HG03025 (cell line): ENCODE data around the gene TTC9.

Experiments used
- ATAC-seq: cut with Tn5 transposase; IDR thresholded peaks from one replicate; pipeline ENCODE4 v1.9.1; 2021; ENCODE audit warnings: mild to moderate bottlenecking, moderate library complexity; ENCODE audit not compliant: unreplicated experiment, low FRiP score

Gene TTC9

DNA sequence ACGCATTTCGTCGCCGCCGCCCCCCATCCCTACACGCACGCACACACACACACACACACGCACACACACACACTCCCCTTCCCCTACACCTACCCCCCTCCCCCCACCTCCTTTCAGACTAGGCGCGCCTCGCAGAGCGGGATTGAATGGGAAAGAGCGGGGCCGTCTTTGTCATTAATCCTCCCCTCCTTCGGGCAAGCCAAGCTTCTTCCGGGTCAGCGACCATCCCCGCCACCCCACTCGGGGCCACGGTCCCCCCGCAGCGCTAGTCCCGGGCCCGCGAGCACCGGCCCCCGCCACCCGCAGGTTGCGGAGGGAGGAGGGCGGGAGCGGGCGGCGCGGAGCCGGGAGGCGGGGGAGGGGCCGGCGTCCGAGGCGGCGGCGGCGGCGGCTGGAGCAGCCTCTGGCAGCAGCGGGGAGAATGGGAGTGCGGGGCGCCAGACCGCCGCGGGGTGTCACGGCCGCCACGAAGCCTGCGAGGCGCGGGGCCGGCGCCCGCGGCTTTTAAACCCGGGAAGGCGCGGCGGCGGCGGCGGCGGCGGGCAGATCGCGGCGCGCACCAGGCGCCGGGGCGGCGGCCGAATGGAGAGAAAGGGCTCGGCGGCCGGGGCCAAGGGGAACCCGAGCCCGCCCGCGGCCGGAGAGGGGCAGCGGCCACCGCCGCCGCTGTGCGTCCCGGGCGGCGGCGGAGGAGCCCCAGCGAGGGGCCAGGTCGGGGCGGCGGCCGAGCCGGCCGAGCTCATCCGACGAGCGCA is at the start of gene TTC9:
Gene TTC9, plus strand, starts transcription at position 369 of the 755 bp plus-strand sequence. Its CDS starts 214 bp downstream, at position 583.
- no peak for ATAC-seq

DNA sequence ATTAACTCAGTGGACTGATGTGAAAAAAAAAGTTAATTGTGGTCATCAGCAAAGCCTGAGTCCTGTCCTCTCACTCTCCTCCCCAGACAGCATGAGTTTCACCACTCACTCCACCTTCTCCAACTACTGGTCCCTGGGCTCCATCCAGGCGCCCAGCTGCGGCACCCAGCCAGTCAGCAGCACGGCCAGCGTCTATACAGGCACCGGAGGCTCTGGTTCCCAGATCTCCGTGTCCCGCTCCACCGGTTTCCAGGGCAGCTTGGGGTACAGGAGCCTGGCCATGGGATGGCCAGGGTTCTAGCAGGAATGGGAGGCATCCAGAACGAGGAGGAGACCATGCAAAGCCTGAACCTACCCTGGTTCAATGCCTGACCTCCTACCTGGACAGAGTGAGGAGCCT is 47.3 kb upstream of the TTC9 start:
- no peak for ATAC-seq

DNA sequence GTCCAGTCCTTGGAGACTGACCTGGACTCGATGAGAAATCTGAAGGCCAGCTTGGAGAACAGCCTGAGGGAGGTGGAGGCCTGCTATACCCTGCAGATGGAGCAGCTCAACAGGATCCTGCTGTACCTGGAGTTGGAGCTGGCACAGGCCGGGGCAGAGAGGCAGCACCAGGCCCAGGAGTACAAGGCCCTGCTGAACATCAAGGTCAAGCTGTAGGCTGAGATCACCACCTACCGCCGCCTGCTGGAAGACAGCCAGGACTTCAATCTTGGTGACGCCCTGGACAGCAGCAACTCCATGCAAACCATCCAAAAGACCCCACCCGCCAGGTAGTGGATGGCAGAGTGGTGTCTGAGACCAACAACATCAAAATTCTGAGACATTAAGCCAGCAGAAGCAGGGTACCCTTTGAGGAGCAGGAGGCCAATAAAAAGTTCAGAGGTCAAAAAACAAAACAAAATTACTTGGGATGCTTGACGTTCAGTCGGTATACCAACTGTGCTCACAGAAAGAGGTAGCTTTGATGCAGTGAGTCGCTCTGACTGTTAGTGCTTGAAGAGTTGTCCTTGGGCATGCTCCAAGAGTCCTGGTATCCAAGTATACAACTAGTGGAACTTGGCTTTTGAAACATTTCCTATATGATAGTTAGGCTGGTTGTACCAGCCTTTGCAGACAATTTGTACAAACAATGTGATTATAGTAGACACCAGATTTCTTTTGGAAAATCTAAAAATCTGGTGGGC is 46.1 kb upstream of the TTC9 start:
- ATAC-seq: no peak

DNA sequence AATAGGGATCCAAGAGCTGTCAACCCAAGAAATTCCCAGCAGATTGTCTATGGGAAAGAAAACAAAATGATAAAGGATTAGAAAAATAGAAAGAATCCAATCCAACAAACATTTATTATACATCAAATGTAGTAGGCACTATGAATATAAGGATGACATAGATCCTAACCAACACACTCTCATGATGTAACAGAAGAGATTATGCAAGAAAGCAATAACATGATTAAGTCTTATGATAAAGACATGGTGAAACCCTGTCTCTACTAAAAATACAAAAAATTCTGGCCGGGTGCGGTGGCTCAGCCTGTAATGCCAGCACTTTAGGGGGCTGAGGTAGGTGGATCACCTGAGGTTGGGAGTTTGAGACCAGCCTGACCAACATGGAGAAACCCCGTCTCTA is 44.0 kb upstream of the TTC9 start:
- no peak for ATAC-seq

DNA sequence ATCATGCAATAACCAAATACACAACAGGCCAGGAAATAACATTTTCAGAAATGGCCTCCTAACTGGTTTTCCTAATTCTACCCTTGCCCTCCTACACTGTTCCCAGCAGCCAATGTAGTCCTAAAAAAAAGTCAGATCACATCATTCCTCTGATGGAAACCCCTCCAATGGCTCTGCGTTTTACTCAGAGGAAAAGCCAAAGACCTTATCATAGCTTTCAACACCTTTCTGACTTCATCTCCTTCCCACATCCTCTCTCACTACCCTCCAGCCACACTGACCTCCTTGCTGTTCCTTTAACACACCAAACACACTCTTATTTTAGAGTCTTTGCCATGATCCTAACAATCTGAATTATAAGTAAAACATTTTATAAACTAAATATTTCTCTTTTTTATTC is 42.4 kb upstream of the TTC9 start:
- no peak for ATAC-seq

DNA sequence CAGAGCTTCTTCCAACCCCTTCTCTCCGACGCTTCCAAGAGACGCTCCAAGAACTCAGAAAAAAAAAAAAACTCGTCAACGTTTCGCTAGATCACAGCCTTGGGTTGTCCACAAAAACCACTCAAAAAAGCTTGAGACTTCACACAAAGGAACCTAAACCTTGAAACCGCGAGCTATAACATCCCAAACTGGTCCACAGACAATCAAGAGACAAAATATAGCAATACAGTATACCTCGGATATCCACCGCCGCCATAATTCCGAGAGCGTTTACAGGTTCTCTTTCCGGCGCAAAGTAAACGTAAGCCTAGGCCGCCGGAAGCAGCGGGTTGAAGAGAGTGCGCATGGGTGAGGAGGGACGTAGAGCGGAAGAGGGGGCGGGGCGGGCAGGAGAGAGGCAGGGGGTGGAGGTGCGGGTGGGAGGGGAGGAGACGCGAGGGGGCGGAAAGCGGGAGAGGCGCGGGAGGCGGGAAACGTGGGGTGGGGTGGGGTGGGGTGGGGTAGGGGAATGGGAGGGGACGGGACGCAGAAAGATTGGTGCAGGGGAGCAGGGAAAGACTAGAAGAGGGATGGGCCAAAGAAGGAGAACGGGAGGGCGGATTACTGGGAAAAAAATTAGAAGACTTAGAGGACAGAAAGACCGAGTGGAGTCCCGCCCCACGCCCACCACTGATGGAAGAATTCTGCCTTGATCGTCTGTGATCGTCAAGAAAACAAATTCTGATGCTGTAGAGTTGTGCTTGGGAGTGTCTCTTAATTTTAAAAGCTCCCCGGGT is 41.1 kb upstream of the TTC9 start, which contains the start of gene MED6:
Gene MED6, minus strand, starts transcription at position 274 of the 776 bp plus-strand sequence. Its CDS starts 18 bp downstream, at position 256.
- ATAC-seq: peak; percentile 80

DNA sequence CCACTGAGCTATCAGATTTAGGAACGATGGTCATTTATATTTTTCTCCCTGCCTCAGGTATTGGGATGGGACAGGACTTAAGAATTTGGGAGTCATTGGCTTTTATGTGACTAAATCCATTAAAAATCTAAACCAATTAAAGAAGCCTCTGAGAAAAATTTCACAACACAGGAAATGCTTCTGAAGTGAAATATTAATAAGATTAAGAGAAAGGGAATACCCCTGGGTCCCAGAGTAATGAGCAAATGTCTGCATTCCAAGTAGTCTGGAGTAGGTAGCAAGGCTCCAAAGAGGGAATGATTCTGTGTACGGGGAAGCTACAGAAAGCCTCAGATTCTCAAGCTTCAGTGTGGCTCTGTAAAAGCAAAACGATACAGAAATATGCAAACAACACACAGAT is 40.6 kb upstream of the TTC9 start:
- no peak for ATAC-seq

DNA sequence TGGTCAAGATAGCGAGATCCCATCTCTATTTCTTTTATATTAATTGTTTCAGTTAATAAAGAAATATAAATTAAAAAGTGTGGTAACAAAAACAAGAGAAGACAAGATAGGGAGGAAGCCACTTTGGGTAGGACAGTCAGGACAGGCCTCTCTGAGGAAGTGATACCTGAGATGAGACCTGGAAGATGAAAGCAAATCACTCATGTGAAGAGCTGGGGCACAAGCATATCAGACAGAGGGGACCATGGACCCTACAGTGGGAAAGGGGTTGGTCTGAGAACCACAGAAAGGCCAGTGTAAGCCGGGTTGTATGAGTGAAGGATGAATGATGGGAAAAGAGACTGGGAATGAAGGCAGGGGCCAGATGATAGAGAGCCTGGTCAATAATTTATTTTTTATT is 39.5 kb upstream of the TTC9 start:
- ATAC-seq: no peak

DNA sequence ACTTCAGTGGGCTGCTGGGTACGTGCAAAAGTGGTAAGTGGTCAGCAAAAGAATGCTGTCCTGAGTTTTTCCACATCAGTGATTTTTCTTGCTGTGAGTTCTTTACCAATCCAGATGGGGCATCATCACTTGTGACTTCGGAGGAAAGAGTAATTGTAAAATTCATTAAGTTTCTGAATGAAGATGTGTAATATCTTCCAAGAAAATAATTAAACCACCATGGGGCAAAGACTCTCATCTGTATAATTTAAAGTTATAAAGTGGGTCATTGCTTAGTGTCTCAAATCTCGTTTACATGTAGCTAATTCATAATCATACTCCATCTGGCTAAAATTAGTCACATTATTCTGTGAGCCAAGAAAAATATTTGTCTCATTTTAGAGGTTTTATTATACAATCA is 30.5 kb upstream of the TTC9 start:
- no peak for ATAC-seq

DNA sequence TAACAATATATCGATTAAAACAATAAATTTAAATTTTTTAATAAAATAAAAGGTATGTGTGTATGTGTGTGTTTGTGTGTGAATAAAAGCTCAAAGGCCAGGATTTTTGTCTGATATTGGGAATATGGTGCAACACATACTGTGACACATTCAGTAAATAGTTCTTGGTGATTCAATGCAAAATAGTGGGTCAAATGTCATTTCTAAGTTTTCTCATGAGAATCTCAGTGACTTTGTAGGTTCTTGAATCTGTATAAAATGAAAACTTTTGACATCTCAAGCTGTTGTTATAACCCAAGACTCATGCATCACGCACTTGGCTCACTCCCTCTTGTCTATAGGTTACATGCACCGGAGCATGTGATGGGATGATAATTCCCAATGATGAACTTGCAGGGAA is 25.1 kb upstream of the TTC9 start:
- no peak for ATAC-seq

DNA sequence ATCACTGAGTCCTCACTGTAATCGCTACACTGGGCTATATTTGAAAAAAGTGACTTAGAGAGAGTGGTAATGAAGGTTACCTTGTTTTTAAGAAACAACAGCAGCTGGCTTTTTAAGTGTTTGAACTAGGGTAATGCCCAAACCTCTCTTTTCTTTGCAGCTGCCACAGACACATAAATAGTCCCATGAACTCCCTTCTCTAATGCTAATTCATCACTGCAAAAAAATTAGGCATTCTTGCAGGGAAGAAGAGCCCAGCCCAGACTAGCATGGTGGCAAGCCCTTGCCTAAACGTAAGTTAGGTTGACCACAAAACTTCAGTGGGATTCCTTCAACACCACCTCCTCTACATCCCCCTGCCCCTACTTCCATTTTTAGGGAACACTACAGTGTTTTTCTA is 23.4 kb upstream of the TTC9 start:
- no peak for ATAC-seq

DNA sequence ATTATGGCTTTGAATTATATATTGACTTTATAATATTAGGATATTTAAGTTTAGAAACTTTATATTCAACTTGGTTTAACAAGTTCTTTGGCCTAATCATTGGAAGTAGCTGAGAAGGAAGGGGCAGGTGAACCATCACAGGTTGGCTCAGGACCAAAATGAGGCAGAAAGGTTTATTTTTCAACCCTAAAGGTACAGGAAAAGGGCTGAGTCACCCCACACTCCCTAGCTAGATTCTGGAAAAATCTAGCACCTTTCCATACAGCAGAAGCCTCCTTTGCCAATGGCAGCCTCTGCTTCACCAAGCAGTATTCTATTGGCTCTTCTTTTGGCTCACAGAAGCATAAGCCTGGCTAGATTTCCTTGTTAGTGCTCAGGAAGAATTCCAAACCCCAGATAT is 22.0 kb upstream of the TTC9 start:
- no peak for ATAC-seq

DNA sequence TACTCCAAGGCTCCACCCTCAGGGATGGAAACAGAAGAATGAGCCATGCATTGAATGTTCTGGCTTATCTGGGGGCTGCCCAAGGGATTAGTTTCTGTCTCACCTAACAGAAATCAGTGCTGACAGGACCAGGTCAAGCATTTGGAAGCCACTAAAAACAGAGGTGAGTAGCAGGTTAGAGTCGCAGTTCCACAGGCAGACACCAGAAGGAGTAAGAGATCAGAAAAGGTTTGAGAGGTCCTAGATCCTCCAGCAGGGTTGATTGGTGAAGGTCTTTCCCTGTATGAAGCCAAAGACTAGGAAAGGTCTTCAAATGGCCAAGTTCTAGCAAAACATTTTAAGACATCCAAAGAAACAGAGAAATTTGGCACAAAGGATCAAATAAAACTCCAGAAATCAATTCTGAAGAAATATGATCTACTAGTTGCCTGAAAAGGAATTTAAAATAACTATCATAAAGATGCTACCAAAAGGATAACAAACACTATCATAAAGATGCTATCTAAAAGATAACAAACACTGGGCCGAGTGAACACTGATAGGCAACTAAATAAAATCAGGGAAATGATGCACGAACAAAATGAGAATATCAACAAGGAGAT is 19.5 kb upstream of the TTC9 start:
- no peak for ATAC-seq

DNA sequence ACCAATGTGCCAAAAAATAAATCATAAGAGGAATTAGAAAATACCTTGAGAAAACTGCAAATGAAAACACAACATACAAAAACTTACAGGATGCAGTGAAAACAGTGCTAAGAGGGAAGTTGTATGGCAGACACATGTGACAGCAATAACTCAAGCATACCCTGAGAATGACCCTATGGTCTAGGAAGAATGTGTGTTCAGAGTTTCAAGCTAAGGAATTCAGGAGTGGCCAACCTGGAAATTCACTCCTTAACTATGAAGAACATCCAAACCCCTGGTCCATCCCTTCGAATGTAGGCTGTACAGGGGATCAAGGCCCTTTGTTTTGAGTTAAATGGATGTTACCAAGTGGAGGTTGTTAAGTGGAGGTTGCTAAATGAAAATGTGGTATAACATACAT is 16.7 kb upstream of the TTC9 start:
- no peak for ATAC-seq

DNA sequence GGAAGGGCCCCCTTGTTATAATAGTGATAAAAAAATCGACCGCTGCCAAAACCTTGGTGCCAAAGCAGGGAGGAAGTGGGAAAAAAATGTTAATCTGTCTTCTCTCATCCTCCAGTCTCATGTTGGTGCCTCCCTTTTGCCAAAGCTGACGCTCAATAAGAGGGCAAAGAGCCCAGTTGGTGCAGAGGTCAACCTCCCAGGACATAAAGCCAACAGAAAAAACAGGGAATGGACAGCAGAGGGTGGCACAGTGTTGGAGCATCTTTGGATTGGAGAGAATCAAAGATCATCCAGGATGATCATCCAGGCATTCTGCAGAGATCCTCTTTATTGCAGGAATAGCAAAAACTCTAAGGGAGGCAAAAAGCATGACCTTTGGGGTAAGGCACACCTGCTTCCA is 9.8 kb upstream of the TTC9 start:
- no peak for ATAC-seq

DNA sequence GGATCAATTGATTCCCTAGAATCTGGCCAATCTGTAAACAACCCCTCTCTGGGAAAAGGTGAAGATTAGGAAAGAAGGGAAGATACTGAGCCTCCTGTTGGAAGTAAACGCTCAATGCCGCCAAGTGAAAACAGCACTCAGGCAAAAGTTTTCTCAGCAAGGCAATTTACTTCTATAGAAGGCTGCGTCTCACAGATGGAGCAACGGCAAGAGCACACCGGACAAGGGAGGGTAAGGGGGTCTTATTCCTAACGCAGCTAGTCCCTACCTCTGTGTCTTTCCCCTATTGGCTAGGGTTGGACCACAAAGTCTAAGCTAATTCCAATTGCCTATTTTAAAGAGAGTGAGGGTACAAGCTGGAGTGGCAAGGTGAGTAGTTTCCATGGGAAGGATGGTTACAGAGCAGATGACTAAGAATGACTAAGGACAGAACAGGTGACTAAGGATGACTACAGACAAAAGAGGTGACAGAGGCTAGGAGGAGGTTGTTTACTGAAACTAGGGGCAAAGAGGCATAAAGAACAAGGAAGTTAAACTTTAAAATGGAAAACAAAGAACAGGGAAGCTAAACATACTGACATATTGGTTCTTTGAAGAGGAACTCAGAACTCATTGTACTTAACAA is 5.6 kb upstream of the TTC9 start:
- ATAC-seq: no peak

DNA sequence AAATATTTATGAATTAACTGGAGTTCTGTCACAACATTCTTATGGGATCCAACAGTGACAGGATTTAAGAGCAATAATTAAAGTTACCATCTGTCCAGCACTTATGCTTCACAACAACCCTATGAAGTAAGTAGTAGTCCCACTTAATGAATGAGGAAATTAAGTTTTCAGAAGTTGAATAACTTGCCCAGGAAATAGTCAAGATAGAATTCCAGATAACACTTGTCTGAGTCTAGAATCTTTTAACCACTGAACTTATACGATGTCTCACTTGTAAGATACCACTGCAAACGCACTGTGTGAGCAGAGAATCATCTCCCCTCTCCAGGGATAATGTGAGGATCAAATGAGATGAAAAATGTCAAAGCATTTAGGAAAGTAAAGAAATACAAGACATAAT is 3.3 kb upstream of the TTC9 start:
- ATAC-seq: no peak

DNA sequence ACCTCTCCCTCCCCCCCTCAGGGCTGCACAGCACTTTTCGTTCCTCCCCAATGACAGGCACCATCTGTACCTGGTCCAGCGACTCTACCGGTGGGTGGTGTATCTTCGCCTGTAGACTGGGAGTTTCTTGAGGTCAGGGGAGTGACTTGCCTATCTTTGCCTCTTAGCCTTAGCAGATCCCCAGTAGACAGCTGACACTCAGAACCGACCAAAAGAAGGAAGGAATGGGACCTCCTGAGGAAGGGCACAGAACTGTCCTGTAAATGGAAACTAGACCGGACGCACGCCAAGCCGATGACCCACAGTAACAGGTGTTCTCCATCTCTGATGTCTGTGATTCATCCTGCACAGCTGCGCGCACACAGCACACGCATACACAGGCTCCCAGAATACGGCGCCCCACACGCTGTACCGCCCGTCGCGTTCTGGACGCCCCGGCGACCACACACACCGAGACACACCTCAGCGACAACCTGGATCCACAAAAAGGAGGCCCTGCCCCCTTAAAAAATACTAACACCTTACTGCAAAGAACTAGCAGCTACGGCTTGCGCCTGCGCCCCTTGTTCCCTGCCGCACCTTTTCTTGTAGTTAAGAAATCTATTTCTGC is 673 bp upstream of the TTC9 start:
- no peak for ATAC-seq

DNA sequence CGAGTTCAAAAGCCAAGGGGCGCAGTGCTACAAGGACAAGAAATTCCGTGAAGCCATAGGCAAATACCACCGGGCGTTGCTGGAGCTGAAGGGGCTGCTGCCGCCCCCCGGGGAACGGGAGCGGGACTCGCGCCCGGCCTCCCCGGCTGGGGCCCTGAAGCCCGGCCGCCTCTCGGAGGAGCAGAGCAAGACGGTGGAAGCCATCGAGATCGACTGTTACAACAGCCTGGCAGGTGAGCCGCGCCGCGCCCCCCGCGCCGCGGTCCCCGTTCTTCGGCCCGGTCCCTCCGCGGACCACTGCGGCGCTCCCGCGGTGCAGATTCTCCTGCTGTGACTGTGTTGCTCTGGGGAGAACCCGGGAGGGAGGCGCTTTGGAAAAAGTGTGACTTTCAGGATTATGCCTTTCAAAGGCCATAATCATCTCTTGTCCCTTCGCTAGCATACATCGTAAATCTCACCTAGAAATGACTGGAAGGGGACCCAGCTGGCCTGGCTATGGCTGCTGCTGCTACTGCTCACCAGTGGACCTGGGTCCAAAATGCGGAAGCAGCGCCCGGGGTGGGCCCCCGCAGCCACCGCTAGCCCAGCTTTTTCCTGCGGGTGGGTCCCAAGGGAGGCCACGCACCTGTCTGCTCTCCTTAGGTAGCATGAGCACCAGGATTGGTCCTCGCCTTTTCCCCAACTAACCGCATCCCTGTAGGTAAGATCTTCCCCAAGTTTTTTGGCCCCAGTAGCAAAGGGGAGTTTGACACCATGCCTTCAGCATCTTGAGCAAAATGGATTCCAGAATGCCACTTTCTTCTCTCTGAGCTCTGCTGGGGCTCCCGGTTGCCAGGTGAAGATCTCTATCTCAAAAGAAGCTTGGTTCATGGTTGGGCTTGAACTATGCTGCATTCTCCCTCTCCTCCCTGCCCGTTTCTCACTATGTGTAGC is 853 bp downstream of the TTC9 start:
- no peak for ATAC-seq
